Measurements from ENCODE around the gene RNU1-2.
"Not testable (repeated sequence)": the region's sequence is repeated elsewhere in the genome, so short reads cannot be mapped to it uniquely, and the experiment has no call there.

- TF ChIP-seq, protein P1, sequence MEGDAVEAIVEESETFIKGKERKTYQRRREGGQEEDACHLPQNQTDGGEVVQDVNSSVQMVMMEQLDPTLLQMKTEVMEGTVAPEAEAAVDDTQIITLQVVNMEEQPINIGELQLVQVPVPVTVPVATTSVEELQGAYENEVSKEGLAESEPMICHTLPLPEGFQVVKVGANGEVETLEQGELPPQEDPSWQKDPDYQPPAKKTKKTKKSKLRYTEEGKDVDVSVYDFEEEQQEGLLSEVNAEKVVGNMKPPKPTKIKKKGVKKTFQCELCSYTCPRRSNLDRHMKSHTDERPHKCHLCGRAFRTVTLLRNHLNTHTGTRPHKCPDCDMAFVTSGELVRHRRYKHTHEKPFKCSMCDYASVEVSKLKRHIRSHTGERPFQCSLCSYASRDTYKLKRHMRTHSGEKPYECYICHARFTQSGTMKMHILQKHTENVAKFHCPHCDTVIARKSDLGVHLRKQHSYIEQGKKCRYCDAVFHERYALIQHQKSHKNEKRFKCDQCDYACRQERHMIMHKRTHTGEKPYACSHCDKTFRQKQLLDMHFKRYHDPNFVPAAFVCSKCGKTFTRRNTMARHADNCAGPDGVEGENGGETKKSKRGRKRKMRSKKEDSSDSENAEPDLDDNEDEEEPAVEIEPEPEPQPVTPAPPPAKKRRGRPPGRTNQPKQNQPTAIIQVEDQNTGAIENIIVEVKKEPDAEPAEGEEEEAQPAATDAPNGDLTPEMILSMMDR (conservative IDR thresholded peaks at IDR 0.05; ENCODE audit: low read length), result not testable (repeated sequence)
- not testable (repeated sequence) for TF ChIP-seq EZH2phosphoT487 (IDR thresholded peaks at IDR 0.05; ENCODE audit: borderline replicate concordance)
Observed at GRCh38 chr1:16898298-16898697, 2.5 kb downstream of the RNU1-2 start.
